ENCODE results near the gene LRRK1.

GRCh38 chr15:100981086-100981485 lies 61.9 kb downstream of the LRRK1 start:
- TF ChIP-seq CTCF (IDR thresholded peaks at IDR 0.05) (no peak), EP300 (IDR thresholded peaks at IDR 0.05) (no peak)
